ENCODE results near the gene ILK.

The ILK gene

GRCh38 chr11:6619004-6619745 lies 15.6 kb downstream of the ILK start, which contains the start of gene TPP1:
Gene TPP1 (minus strand): TSS chr11:6619422. CDS start chr11:6619400, 22 bp downstream.
- peak within 1 kb of the TSS; percentile 92 for H3K4me3 ChIP-seq (ENCODE audit: low read depth, low read length)

DNA sequence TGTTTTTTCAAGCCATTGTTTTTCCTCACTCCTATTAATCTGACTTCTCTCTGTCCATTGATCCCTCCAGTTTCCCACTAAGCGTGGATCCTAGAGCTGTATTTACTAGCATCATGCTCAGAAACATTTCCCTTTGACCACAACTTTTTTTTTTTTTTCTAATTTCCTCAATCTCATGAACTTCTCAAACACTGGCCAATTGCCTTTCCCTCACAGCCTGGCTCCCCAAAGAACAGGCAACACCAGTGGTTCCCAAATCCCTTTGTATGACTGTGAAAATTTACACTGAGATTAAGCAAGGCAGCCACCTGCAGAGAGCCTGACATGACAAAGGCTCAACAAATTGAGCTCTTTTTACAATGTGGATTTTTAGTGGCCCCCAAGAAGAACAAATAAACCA lies 17.1 kb downstream of the ILK start:
- H3K4me3 ChIP-seq (ENCODE audit: low read depth, low read length), result no peak overlapping the region

DNA sequence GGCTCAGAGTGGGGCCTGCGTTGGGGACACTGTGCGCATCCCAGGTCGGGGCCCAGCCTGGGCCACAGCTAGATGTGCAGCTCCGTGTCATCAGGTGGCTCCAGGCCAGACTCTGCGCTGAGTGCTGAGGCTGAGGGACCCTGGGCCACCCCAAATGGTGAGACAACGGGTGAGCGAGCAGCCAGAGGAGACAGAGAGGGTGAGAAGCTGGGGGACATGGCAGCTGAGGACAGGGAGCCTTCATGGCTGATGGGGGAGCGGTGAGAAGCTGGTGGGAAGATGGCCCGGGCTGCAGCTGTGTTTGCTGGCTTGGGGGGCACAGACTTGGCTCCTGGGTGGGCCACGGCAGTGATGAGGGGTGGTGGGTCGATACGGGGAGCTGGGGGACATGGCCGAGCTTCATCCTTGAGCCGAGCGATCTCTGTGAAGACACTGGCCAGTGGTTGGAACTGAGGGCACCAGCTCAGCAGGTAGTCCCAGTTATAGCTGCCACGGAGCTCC lies 18.2 kb downstream of the ILK start:
- H3K4me3 ChIP-seq (ENCODE audit: low read depth, low read length), result no peak overlapping the region

GRCh38 chr11:6622261-6623171 lies 18.9 kb downstream of the ILK start:
- H3K4me3 ChIP-seq (ENCODE audit: low read depth, low read length), result no peak overlapping the region

GRCh38 chr11:6623391-6624363 lies 20.1 kb downstream of the ILK start:
- no peak overlapping the region for H3K4me3 ChIP-seq (ENCODE audit: low read depth, low read length)

- no peak overlapping the region for H3K4me3 ChIP-seq (ENCODE audit: low read depth, low read length)
Observed at GRCh38 chr11:6625156-6625831, 21.7 kb downstream of the ILK start.

DNA sequence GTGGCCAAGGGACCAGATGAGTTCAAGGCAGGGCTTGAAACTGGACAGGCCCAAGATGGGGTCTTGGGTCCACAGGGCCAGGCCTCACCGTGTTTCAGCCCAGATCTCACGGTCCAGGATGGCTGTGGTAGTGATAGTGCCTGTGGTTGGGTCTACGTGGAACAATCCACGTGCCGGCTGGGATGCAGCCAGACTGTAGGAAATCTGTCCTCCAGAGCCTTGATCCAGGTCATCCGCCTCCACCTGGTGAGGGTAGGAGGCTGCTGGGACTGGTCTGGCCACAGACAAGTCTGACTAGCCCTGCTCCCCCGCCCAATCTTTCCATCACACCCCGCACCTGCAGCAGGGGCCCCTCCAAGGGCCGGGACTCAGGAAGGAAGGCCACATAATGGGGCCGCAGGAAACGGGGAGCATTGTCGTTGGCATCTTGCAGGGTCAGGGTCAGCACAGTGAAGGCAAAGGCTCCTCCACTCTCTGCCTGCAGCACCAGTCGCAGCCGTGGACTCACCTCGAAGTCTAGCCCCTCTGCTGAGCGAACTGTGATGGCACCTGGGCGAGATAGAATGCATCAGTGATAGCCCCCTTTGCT lies 22.4 kb downstream of the ILK start:
- no peak overlapping the region for H3K4me3 ChIP-seq (ENCODE audit: low read depth, low read length)

- no peak overlapping the region for H3K4me3 ChIP-seq (ENCODE audit: low read depth, low read length)
Observed at GRCh38 chr11:6626971-6627761, 23.6 kb downstream of the ILK start.

DNA sequence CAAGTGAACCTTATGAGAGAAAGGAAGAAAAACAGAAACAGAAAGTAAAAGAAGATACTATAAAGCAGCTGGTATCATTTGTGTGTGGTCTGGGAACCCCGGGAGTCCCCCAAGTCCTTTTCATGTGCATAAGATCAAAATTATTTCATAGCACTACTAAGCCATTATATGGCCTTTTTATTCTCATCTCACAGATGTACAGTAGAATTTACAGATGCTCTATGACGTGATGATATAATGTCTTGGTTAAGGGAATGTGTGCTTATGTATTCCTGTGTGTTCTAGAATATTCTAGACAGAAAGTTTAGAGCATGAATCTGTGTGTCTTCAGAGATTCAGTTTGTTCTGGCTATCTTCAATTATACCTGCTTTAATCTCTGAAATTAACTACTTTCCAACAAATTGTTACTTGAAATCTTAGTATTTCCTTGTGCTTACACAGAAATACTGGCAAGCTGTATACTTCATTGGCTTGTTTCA lies 24.2 kb downstream of the ILK start:
- H3K4me3 ChIP-seq (ENCODE audit: low read depth, low read length), result no peak overlapping the region

GRCh38 chr11:6628526-6628925 lies 25.0 kb downstream of the ILK start:
- no peak overlapping the region for H3K4me3 ChIP-seq (ENCODE audit: low read depth, low read length)

GRCh38 chr11:6629573-6629891 lies 26.0 kb downstream of the ILK start:
- no peak overlapping the region for H3K4me3 ChIP-seq (ENCODE audit: low read depth, low read length)

DNA sequence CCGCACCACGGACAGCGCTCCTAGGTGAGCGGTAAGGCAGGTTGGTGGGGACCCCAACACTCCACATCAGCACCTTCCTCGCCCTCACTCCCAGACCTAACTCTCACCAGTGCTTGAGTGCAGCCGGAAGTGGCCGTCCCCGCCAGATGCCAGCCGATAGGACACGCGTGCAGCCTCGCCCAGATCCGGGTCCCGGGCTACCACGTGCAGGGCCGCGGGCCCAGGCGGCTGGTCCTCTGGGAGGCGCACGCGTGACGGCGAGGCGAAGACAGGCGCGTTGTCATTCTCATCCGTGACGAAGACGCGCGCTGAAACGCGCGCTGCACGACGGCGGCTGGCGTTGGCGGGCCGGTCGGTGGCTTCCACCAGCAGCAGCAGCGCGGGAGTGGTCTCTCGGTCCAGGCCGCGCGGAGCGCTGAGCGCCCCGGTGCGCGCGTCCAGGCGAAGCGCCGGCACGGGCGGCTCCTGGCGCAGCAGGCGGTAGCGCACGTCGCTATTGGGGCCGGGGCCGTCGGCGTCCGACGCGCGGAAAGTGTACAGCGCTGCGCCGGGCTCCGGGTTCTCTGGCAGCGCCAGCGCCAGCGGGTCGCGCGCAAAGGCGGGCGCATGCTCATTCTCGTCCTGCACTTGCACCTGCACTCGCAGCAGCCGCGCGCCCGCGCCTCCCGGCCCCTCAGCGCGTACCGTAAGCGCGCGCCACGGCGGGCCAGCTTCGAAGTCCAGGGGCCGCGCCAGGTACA lies 26.5 kb downstream of the ILK start:
- H3K4me3 ChIP-seq (ENCODE audit: low read depth, low read length), result peak overlapping the region; percentile 43

GRCh38 chr11:6630632-6631291 lies 27.2 kb downstream of the ILK start:
- H3K4me3 ChIP-seq (ENCODE audit: low read depth, low read length), result peak overlapping the region; percentile 43

DNA sequence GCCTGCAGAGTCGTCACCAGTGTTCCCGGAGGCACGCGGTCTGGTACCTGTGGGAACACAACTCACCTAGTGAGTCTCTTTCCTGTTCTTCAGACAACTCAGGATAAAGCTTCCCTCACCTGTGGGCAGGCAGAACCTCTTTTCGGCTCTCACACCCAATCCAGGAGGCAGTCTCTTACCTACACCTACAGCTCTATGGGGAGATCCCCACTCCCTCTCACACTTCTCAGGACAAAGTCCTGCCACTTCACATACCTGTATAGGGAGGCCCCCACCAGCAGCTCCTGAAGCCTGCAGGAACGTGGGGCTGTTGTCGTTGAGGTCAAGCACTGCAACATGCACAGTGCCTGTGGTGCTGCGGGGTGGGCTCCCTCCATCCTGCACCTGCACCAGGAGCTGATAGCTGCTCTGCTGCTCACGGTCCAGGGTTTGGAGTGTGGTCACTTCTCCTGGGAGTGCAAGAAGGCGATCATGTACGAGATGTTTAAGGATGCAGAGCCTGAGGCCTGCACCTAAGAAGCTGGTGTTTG lies 27.9 kb downstream of the ILK start:
- H3K4me3 ChIP-seq (ENCODE audit: low read depth, low read length), result no peak overlapping the region

GRCh38 chr11:6632116-6633073 lies 28.8 kb downstream of the ILK start:
- H3K4me3 ChIP-seq (ENCODE audit: low read depth, low read length), result no peak overlapping the region

Data from iPS-11a (cell line).